Measurements from ENCODE around the gene TERT. TPM values are rescaled to one million over a fixed set of nuclear protein-coding genes. Genes with fewer than 3 reads are reported as not detected.

The TERT gene
- total and polyA plus RNA-seq, 2 of the 13 experiments (the other 11 are each of a cell fraction or from before 2014, with no cell fraction given), result 4.3 to 5.9 TPM

- Histone ChIP-seq H2AFZ (ENCODE audit: low read length) (no peak overlapping the region), H3K4me1 (ENCODE audit: insufficient read depth, low read length) (peaks cover 28% of the 10 kb centered on the region), H3K27ac (ENCODE audit: extremely low read length, insufficient read depth, low read length) (no peak overlapping the region), H3K4me2 (ENCODE audit: low read depth, low read length) (no peak overlapping the region), H3K27me3 (ENCODE audit: control insufficient read depth in 1 of 2, insufficient read depth in 2 of 2, low read length in 2 of 2) (no peaks in the 10 kb centered on the region), H3K79me2 (ENCODE audit: insufficient read depth, low read length) (no peaks in the 10 kb centered on the region), H3K9me3 (ENCODE audit: low read length) (no peaks in the 10 kb centered on the region), H4K20me1 (ENCODE audit: insufficient read depth, low read length) (peaks cover 17% of the 10 kb centered on the region), H3K36me3 (replicated peaks in 1 of 2; ENCODE audit: control insufficient read depth in 1 of 2, insufficient read depth in 2 of 2, low read length in 2 of 2) (peaks cover 25 to 49% of the 10 kb centered on the region in 2 experiments; a peak in 4 of 5 replicates), H3K9ac (ENCODE audit: insufficient read depth, low read depth, low read length) (no peak overlapping the region), H3K4me3 (replicated peaks in 1 of 3; ENCODE audit: insufficient read depth in 1 of 3, low read depth in 2 of 3, low read length in 3 of 3) (no peak overlapping the region)
- FAIRE-seq, result no peak
- 92% methylated on average over 20 of the region's 22 CpGs for WGBS (ENCODE audit: low lambda C conversion rate)
- ChIA-PET POLR2A (interaction anchor here (1.2 kb wide), 1 partner anchor 31 kb away, joined by 5 read pairs; the partner anchor contains the start of gene TERT), CTCF (ENCODE audit: low intra/inter-chr PET ratio, low total read pairs) (no interaction called here)
- intact Hi-C loops (cut with micrococcal nuclease; ENCODE audit: unreplicated experiment) (no loop called here), in situ Hi-C loops (cut with HindIII; ENCODE audit: extremely low pct_ligation_motif_present, low pct_unique_long_range_greater_than_20kb) (no loop called here)
- no peak for DNase-seq (ENCODE audit: low spot score)
- ATAC-seq, result no peak
- BruUV-seq (replicated peaks), result no TSS peak
- TF ChIP-seq THAP7 (CRISPR knock-in tag; IDR thresholded peaks at IDR 0.05) (no peak), GZF1 (CRISPR knock-in tag; IDR thresholded peaks at IDR 0.05) (no peak), TBX2 (CRISPR knock-in tag; IDR thresholded peaks at IDR 0.05; ENCODE audit: borderline replicate concordance) (no peak), ZNF607 (CRISPR knock-in tag; IDR thresholded peaks at IDR 0.05; ENCODE audit: borderline replicate concordance) (no peak)
These were observed 31.1 kb upstream of the TERT start for GRCh38 chr5:1325870-1326531.

- intact Hi-C loops (cut with micrococcal nuclease; ENCODE audit: unreplicated experiment) (no loop called here), in situ Hi-C loops (cut with HindIII; ENCODE audit: extremely low pct_ligation_motif_present, low pct_unique_long_range_greater_than_20kb) (no loop called here)
- 87% methylated on average over 9 of the region's 17 CpGs for WGBS (ENCODE audit: low lambda C conversion rate)
- no peak overlapping the region for H3K9ac ChIP-seq (ENCODE audit: insufficient read depth, low read depth, low read length)
- FAIRE-seq (no peak), DNase-seq (ENCODE audit: low spot score) (no peak), ATAC-seq (no peak; the same call in 2 of the 3 replicates)
- CTCF ChIA-PET (ENCODE audit: low intra/inter-chr PET ratio, low total read pairs), result no interaction called here
- H3K4me2 ChIP-seq (ENCODE audit: low read depth, low read length), result no peak overlapping the region
- peaks cover 30 to 49% of the 10 kb centered on the region in 2 experiments; a peak in 4 of 5 replicates for H3K36me3 ChIP-seq (replicated peaks in 1 of 2; ENCODE audit: control insufficient read depth in 1 of 2, insufficient read depth in 2 of 2, low read length in 2 of 2)
- POLR2A ChIA-PET, result no interaction called here
- H3K27me3 ChIP-seq (ENCODE audit: control insufficient read depth in 1 of 2, insufficient read depth in 2 of 2, low read length in 2 of 2), result no peaks in the 10 kb centered on the region
- BruUV-seq (replicated peaks), result no TSS peak
- TF ChIP-seq HOXA9 (CRISPR knock-in tag; IDR thresholded peaks at IDR 0.05; ENCODE audit: borderline replicate concordance), result no peak
- TF ChIP-seq HES4 (CRISPR knock-in tag; IDR thresholded peaks at IDR 0.05; ENCODE audit: borderline replicate concordance), result no peak
- no peak for TF ChIP-seq XRCC5 (optimal IDR thresholded peaks at IDR 0.05; ENCODE audit: low read length)
- TF ChIP-seq POGK (CRISPR knock-in tag; conservative IDR thresholded peaks at IDR 0.05), result no peak
- TF ChIP-seq PAF1 (CRISPR knock-in tag; IDR thresholded peaks at IDR 0.05), result no peak
- TF ChIP-seq ZNF775 (CRISPR knock-in tag; IDR thresholded peaks at IDR 0.05; ENCODE audit: borderline replicate concordance), result no peak
- TF ChIP-seq ZUFSP (CRISPR knock-in tag; IDR thresholded peaks at IDR 0.05; ENCODE audit: borderline replicate concordance), result no peak
- H3K4me1 ChIP-seq (ENCODE audit: insufficient read depth, low read length), result peaks cover 28% of the 10 kb centered on the region
- no peak overlapping the region for H2AFZ ChIP-seq (ENCODE audit: low read length)
- peaks cover 17% of the 10 kb centered on the region for H4K20me1 ChIP-seq (ENCODE audit: insufficient read depth, low read length)
- no peaks in the 10 kb centered on the region for H3K79me2 ChIP-seq (ENCODE audit: insufficient read depth, low read length)
- no peaks in the 10 kb centered on the region for H3K9me3 ChIP-seq (ENCODE audit: low read length)
- H3K27ac ChIP-seq (ENCODE audit: extremely low read length, insufficient read depth, low read length), result no peak overlapping the region
- no peak overlapping the region for H3K4me3 ChIP-seq (replicated peaks in 1 of 3; ENCODE audit: insufficient read depth in 1 of 3, low read depth in 2 of 3, low read length in 3 of 3)
These were observed 30.4 kb upstream of the TERT start for GRCh38 chr5:1325191-1325741.

All from HepG2 (cell line).